Hepatocyte (in vitro differentiated cells): ENCODE data around the gene SSU72. TPM values are rescaled to one million over a fixed set of nuclear protein-coding genes. Genes with fewer than 3 reads are reported as not detected.
"Not testable (repeated sequence)": the region's sequence is repeated elsewhere in the genome, so short reads cannot be mapped to it uniquely, and the experiment has no call there.

Source experiments
- DNase-seq: peaks from one replicate; pipeline ENCODE4 v3.0.0-alpha.2; 2016; ENCODE audit warnings: low spot score
- H2AFZ ChIP-seq: fragments of 200-600 bp; sonication (generic); 2 replicates; pipeline ENCODE4 v1.6.0; 2016; ENCODE audit warnings: antibody characterized with exemption, mild to moderate bottlenecking
- H3K27ac ChIP-seq: fragments of 200-600 bp; sonication (generic); 2 replicates; pipeline ENCODE4 v1.5.1; 2016; ENCODE audit warnings: mild to moderate bottlenecking
- H3K27me3 ChIP-seq: fragments of 200-600 bp; sonication (generic); 2 replicates; pipeline ENCODE4 v1.6.1; 2016
- H3K36me3 ChIP-seq: fragments of 200-600 bp; sonication (generic); replicated peaks from 2 replicates; pipeline ENCODE4 v1.5.1; 2016; ENCODE audit warnings: low read depth; ENCODE audit not compliant: insufficient read depth
- H3K4me1 ChIP-seq: fragments of 200-600 bp; sonication (generic); 2 replicates; pipeline ENCODE4 v1.5.1; 2016; ENCODE audit warnings: mild to moderate bottlenecking, moderate library complexity; ENCODE audit not compliant: insufficient read depth
- H3K4me2 ChIP-seq: fragments of 200-600 bp; sonication (generic); 2 replicates; pipeline ENCODE4 v1.6.0; 2016
- H3K4me3 ChIP-seq: fragments of 200-600 bp; sonication (generic); 2 replicates; pipeline ENCODE4 v1.5.1; 2016; ENCODE audit warnings: mild to moderate bottlenecking
- H3K79me2 ChIP-seq: fragments of 200-600 bp; sonication (generic); 2 replicates; pipeline ENCODE4 v1.6.0; 2017; ENCODE audit warnings: mild to moderate bottlenecking
- H3K9me2 ChIP-seq: fragments of 200-600 bp; sonication (generic); replicated peaks from 2 replicates; pipeline ENCODE4 v1.6.0; 2017; ENCODE audit warnings: mild to moderate bottlenecking; ENCODE audit not compliant: insufficient read depth
- H3K9me3 ChIP-seq: fragments of 200-600 bp; sonication (generic); 2 replicates; pipeline ENCODE4 v1.5.1; 2016; ENCODE audit warnings: low read depth, mild to moderate bottlenecking
- H4K20me1 ChIP-seq: fragments of 200-600 bp; sonication (generic); 2 replicates; pipeline ENCODE4 v1.6.0; 2016; ENCODE audit warnings: mild to moderate bottlenecking; ENCODE audit not compliant: insufficient read depth, poor library complexity, severe bottlenecking
- CTCF ChIP-seq: fragments of 200-600 bp; sonication (generic); IDR thresholded peaks from 2 replicates; pipeline ENCODE4 v1.5.1; 2016; ENCODE audit warnings: antibody characterized with exemption, mild to moderate bottlenecking; ENCODE audit not compliant: poor library complexity
- EZH2 ChIP-seq: fragments of 200-600 bp; sonication (generic); IDR thresholded peaks from 2 replicates; pipeline ENCODE4 v1.6.1; 2016; ENCODE audit warnings: antibody characterized with exemption, mild to moderate bottlenecking, borderline replicate concordance
- EZH2phosphoT487 ChIP-seq: fragments of 200-600 bp; sonication (generic); IDR thresholded peaks from one replicate; pipeline ENCODE4 v1.6.1; 2018; ENCODE audit warnings: antibody characterized with exemption, mild to moderate bottlenecking, low read depth, moderate library complexity; ENCODE audit not compliant: unreplicated experiment, severe bottlenecking
- WGBS: methylation state at CpG from one replicate; pipeline ENCODE4 v1.1.6; 2016; ENCODE audit warnings: low lambda C conversion rate; ENCODE audit errors: missing lambda C conversion rate; 5-methylcytosine and 5-hydroxymethylcytosine counted together
- polyA plus RNA-seq: library from polyadenylated mRNA; unstranded; fragments of >200 nt; fragmentation: Nextera tagmentation; extraction: Ambion mirVana; gene quantifications from 2 replicates; pipeline ENCODE4 v1.2.1, GENCODE V29; 2016
- total RNA-seq: library from RNA; depleted of rRNA; stranded (reverse); fragments of >200 nt; gene quantifications from 2 replicates; pipeline ENCODE4 v1.2.3, GENCODE V29; 2014

The SSU72 gene
- total and polyA plus RNA-seq, 2 experiments from 2014 or later: 75.7 to 203 TPM

- Histone ChIP-seq H3K4me2 (no peak overlapping the region), H2AFZ (no peak overlapping the region)
- 90% methylated on average over 30 of the region's 48 CpGs for WGBS
Measured at GRCh38 chr1:1536019-1536937, 38.4 kb downstream of the SSU72 start.

GRCh38 chr1:1535201-1536018 is 39.3 kb downstream of the SSU72 start:
- H2AFZ ChIP-seq: no peak overlapping the region
- no peak for TF ChIP-seq CTCF
- TF ChIP-seq EZH2phosphoT487: no peak
- TF ChIP-seq EZH2: no peak
- DNase-seq: no peak
- H3K4me1 ChIP-seq: no peaks in the 10 kb centered on the region
- H3K36me3 ChIP-seq: no peaks in the 10 kb centered on the region
- 96% methylated on average over 44 of the region's 66 CpGs for WGBS
- H3K27me3 ChIP-seq: no peaks in the 10 kb centered on the region
- H3K9me2 ChIP-seq: no peaks in the 10 kb centered on the region
- no peak overlapping the region for H3K4me2 ChIP-seq
- H4K20me1 ChIP-seq: peaks cover 5% of the 10 kb centered on the region
- no peaks in the 10 kb centered on the region for H3K9me3 ChIP-seq
- H3K79me2 ChIP-seq: no peaks in the 10 kb centered on the region
- no peak overlapping the region for H3K4me3 ChIP-seq
- H3K27ac ChIP-seq: no peak overlapping the region

More at GRCh38 chr1:1536019-1536937, 38.4 kb downstream of the SSU72 start:
- peaks cover 4% of the 10 kb centered on the region for H3K4me1 ChIP-seq
- no peak overlapping the region for H3K27ac ChIP-seq
- peaks cover 8% of the 10 kb centered on the region for H4K20me1 ChIP-seq
- DNase-seq: no peak
- H3K4me3 ChIP-seq: no peak overlapping the region
- H3K36me3 ChIP-seq: no peaks in the 10 kb centered on the region
- H3K9me3 ChIP-seq: no peaks in the 10 kb centered on the region
- H3K79me2 ChIP-seq: no peaks in the 10 kb centered on the region
- H3K9me2 ChIP-seq: no peaks in the 10 kb centered on the region
- no peak for TF ChIP-seq EZH2
- TF ChIP-seq CTCF: no peak
- TF ChIP-seq EZH2phosphoT487: no peak
- no peaks in the 10 kb centered on the region for H3K27me3 ChIP-seq

GRCh38 chr1:1534401-1535154 is 40.1 kb downstream of the SSU72 start:
- 90% methylated on average over 14 of the region's 31 CpGs for WGBS
- no peak for TF ChIP-seq CTCF
- TF ChIP-seq EZH2phosphoT487: no peak
- TF ChIP-seq EZH2: no peak
- no peaks in the 10 kb centered on the region for H3K79me2 ChIP-seq
- H3K4me1 ChIP-seq: no peaks in the 10 kb centered on the region
- no peak overlapping the region for H2AFZ ChIP-seq
- H3K27ac ChIP-seq: no peak overlapping the region
- no peaks in the 10 kb centered on the region for H3K27me3 ChIP-seq
- DNase-seq: no peak
- H3K9me2 ChIP-seq: no peaks in the 10 kb centered on the region
- H3K9me3 ChIP-seq: no peaks in the 10 kb centered on the region
- H3K4me3 ChIP-seq: no peak overlapping the region
- H3K4me2 ChIP-seq: no peak overlapping the region
- peaks cover 5% of the 10 kb centered on the region for H4K20me1 ChIP-seq
- no peaks in the 10 kb centered on the region for H3K36me3 ChIP-seq

- not testable (repeated sequence) for H4K20me1 ChIP-seq, DNase-seq, H3K4me3 ChIP-seq, H3K27ac ChIP-seq, H3K4me2 ChIP-seq, H2AFZ ChIP-seq, H3K9me3 ChIP-seq, H3K79me2 ChIP-seq, H3K36me3 ChIP-seq, H3K27me3 ChIP-seq, H3K9me2 ChIP-seq, H3K4me1 ChIP-seq
- WGBS: 94% methylated on average over 5 of the region's 18 CpGs
Measured at GRCh38 chr1:1533894-1534291, 40.8 kb downstream of the SSU72 start.

GRCh38 chr1:1533176-1533893 is 41.3 kb downstream of the SSU72 start:
- not testable (repeated sequence) for DNase-seq, H3K9me3 ChIP-seq, H3K9me2 ChIP-seq, H3K27ac ChIP-seq, H3K27me3 ChIP-seq, H2AFZ ChIP-seq, H3K4me2 ChIP-seq, H3K4me3 ChIP-seq, H3K4me1 ChIP-seq, H3K36me3 ChIP-seq, H3K79me2 ChIP-seq, H4K20me1 ChIP-seq
- WGBS: 97% methylated on average over 9 of the region's 22 CpGs
